ENCODE measurements around the gene CHKA.

Gene CHKA

DNA sequence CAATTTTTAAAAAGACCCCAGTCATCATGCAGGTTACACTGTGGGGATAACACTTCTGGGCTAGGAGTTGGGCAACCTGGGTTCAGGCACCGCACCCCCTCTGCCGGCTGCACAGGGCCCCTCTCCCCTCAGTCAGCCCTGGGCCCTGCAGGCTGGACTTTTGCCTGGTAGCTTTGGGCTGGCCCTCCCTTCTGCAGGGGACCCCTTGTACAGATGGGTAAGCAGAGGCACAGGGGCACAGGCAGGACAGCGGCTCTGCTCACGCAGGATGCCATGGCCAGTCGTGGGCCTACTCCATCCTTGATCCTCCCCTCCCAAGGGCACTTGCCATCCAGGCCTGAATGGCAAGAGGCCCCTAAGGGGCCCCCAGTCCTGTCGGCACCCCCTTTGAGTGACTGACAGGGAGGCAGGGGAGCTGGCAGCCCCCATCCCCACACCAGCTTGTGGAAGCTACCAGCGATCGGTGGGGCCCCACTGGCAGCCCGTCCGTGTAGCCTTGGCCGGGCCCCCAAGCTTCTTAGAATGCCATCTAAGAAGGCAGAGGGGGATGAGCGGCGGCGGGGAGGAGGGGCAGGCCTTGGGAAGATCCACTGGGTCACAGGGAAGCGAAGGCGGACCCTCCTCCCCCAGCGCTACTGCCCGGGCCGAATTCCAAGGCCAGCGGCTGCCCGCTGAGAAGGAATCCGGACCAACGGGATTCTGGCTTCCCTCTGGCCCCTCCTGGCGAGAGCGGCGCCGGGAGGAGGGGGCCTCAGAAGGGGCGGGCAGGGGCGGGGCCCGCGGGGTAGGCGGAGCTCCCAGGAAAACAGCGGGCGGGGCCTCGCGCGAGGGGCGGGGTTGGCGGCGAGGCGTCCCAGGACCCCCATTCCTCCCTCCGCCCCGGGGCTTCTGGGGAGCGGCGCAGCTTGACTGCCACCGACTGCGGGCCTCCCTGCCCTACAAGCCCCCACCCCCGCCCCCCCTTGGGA lies 6.8 kb upstream of the CHKA start:
- Histone ChIP-seq H4K8ac (ENCODE audit: low read depth, low read length) (peak overlapping the region; percentile 70), H3K4me1 (ENCODE audit: control insufficient read depth, low read depth, low read length) (peaks cover 8% of the 10 kb centered on the region), H3K9ac (ENCODE audit: low read length) (peak overlapping the region; percentile 52), H2BK120ac (ENCODE audit: low read depth, low read length) (peak overlapping the region; percentile 19), H2AK5ac (ENCODE audit: low read length) (peak overlapping the region; percentile 87), H3K56ac (ENCODE audit: low read length) (peak overlapping the region; percentile 71), H2BK5ac (ENCODE audit: low read length) (peak overlapping the region; percentile 83), H3K79me1 (ENCODE audit: low read length) (no peaks in the 10 kb centered on the region), H3K4me2 (ENCODE audit: low read length) (no peak overlapping the region), H3K4me3 (ENCODE audit: low read length) (no peak overlapping the region), H3K23ac (ENCODE audit: low read length) (no peak overlapping the region), H3K79me2 (ENCODE audit: control insufficient read depth, insufficient read depth, low read length) (no peaks in the 10 kb centered on the region), H3K27me3 (ENCODE audit: insufficient read depth, low read length, poor library complexity) (no peaks in the 10 kb centered on the region), H4K5ac (ENCODE audit: low read length) (no peak overlapping the region), H2BK15ac (replicated peaks; ENCODE audit: low read depth) (no peak overlapping the region), H3K4ac (ENCODE audit: low read depth, low read length) (peak overlapping the region; percentile 91), H3K36me3 (ENCODE audit: control insufficient read depth, insufficient read depth, low read length) (no peaks in the 10 kb centered on the region), H3K27ac (ENCODE audit: low read depth, low read length) (peak overlapping the region; percentile 94), H3K18ac (ENCODE audit: low read length) (peak overlapping the region; percentile 97)
- peak; percentile 99 for DNase-seq
- no CpG with 5 or more reads among the region's 48 CpGs for WGBS (ENCODE audit: extremely low coverage, insufficient coverage, low lambda C conversion rate)

DNA sequence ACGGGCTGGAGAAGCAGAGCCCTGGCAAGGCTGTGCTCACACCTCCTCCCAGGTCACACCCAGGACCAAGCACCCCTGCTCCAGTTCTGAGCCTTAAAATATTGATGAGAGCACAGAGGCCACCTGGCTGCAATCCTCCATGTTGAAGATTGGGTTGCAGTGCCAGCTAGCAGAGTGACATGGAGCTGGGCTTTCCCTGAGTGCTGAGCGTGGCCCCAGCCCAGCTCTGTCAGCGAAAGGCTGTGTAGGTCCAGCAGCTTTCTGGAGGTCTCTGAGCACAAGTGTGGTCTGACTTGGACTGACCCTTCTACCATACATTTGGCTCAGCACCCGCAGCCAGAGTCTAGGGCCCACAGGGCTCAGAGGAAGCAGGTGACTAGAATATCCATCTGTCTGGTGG lies 4.0 kb upstream of the CHKA start:
- Histone ChIP-seq H4K5ac (ENCODE audit: low read length) (no peak overlapping the region), H4K8ac (ENCODE audit: low read depth, low read length) (no peak overlapping the region), H3K9ac (ENCODE audit: low read length) (no peak overlapping the region), H3K79me1 (ENCODE audit: low read length) (no peaks in the 10 kb centered on the region), H3K27me3 (ENCODE audit: insufficient read depth, low read length, poor library complexity) (no peaks in the 10 kb centered on the region), H3K23ac (ENCODE audit: low read length) (no peak overlapping the region), H3K4me2 (ENCODE audit: low read length) (no peak overlapping the region), H3K79me2 (ENCODE audit: control insufficient read depth, insufficient read depth, low read length) (peaks cover 3% of the 10 kb centered on the region), H3K27ac (ENCODE audit: low read depth, low read length) (no peak overlapping the region), H3K4me3 (ENCODE audit: low read length) (no peak overlapping the region), H2BK120ac (ENCODE audit: low read depth, low read length) (no peak overlapping the region), H3K36me3 (ENCODE audit: control insufficient read depth, insufficient read depth, low read length) (no peaks in the 10 kb centered on the region), H2BK15ac (replicated peaks; ENCODE audit: low read depth) (no peak overlapping the region), H2BK5ac (ENCODE audit: low read length) (no peak overlapping the region), H3K56ac (ENCODE audit: low read length) (peak overlapping the region; percentile 30), H3K4ac (ENCODE audit: low read depth, low read length) (no peak overlapping the region), H3K18ac (ENCODE audit: low read length) (peak overlapping the region; percentile 43), H3K4me1 (ENCODE audit: control insufficient read depth, low read depth, low read length) (peaks cover 12% of the 10 kb centered on the region), H2AK5ac (ENCODE audit: low read length) (no peak overlapping the region)
- WGBS (ENCODE audit: extremely low coverage, insufficient coverage, low lambda C conversion rate), result no CpG with 5 or more reads among the region's 4 CpGs
- no peak for DNase-seq

DNA sequence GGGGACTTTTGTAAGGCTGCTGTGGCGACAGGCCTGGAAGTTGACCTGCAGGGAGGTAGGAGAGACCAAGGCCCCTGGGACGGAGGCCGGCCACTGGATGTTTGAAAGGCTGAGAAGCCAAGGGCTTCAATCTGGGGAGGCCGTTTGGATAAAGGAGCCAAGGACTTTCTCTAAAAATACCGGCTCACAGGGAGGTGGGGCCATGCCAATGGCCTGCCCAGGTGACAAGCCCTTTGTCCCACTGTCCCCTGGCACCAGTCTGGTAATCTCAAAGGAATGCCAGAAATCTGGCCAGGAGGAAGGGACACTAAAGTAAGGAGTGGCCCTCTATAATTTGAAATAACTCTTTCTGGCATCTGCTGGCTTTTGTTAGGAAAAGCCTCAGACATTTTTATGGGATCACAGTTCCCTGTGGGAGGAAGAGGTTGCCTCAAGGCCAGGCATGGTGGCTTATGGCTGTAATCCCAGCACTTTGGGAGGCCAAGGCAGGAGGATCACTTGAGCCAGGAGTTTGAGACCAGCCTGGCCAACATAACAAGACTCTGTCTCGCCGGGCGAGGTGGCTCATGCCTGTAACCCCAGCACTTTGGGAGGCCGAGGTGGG lies 1.9 kb upstream of the CHKA start:
- no peak overlapping the region for H3K9ac ChIP-seq (ENCODE audit: low read length)
- WGBS (ENCODE audit: extremely low coverage, insufficient coverage, low lambda C conversion rate), result no CpG with 5 or more reads among the region's 9 CpGs
- no peak overlapping the region for H3K4me2 ChIP-seq (ENCODE audit: low read length)
- H2AK5ac ChIP-seq (ENCODE audit: low read length), result no peak overlapping the region
- H4K8ac ChIP-seq (ENCODE audit: low read depth, low read length), result no peak overlapping the region
- peaks cover 23% of the 10 kb centered on the region for H3K79me2 ChIP-seq (ENCODE audit: control insufficient read depth, insufficient read depth, low read length)
- peak overlapping the region; percentile 26 for H3K4ac ChIP-seq (ENCODE audit: low read depth, low read length)
- H2BK15ac ChIP-seq (replicated peaks; ENCODE audit: low read depth), result no peak overlapping the region
- peak; percentile 80 for DNase-seq
- H3K18ac ChIP-seq (ENCODE audit: low read length), result peak overlapping the region; percentile 85
- no peak overlapping the region for H3K23ac ChIP-seq (ENCODE audit: low read length)
- peak overlapping the region; percentile 46 for H3K56ac ChIP-seq (ENCODE audit: low read length)
- H3K36me3 ChIP-seq (ENCODE audit: control insufficient read depth, insufficient read depth, low read length), result no peaks in the 10 kb centered on the region
- H4K5ac ChIP-seq (ENCODE audit: low read length), result no peak overlapping the region
- no peaks in the 10 kb centered on the region for H3K79me1 ChIP-seq (ENCODE audit: low read length)
- H3K27ac ChIP-seq (ENCODE audit: low read depth, low read length), result peak overlapping the region; percentile 51
- peaks cover 10% of the 10 kb centered on the region for H3K4me1 ChIP-seq (ENCODE audit: control insufficient read depth, low read depth, low read length)
- no peak overlapping the region for H3K4me3 ChIP-seq (ENCODE audit: low read length)
- H2BK5ac ChIP-seq (ENCODE audit: low read length), result peak overlapping the region; percentile 24
- H2BK120ac ChIP-seq (ENCODE audit: low read depth, low read length), result peak overlapping the region; percentile 76
- no peaks in the 10 kb centered on the region for H3K27me3 ChIP-seq (ENCODE audit: insufficient read depth, low read length, poor library complexity)

DNA sequence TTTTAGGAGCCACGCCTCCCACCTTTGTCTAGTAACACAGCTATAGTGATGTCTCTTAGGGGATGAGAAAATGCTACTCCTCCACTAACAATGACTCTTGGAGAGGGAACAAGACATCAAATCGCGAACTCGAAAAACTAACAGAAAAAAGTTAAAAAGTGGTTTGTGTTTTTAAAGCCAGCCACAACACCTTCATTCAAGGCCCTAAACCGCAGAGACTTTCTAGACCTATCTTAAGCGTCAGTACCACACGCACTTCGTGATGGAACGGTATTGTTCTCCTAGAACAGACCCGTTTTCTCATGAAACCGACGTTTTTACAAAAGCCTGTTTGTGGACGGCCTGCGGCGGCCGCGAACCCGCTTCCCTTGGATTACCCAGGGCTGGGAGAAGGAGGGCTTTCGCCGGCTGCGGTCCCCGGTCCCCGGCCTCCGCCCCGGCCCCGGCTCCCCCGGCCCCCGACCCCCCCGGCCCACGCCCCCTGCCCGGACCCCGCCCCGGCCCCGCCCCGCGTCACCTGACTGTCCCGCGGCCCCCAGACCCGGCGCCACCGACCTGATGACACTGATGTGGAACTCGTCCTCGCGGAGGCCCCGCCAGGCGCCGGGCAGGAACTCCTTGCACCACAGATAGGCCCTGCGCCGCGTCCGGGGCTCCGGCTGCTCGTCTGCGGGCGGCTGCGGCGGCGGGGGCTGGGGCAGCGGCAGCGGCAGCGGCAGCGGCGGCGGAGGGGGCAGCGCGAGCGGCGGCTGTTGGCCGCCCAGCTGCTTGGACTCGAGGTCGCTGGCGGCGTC lies 718 bp downstream of the CHKA start:
- Histone ChIP-seq H3K36me3 (ENCODE audit: control insufficient read depth, insufficient read depth, low read length) (no peaks in the 10 kb centered on the region), H3K56ac (ENCODE audit: low read length) (peak overlapping the region; percentile 87), H2BK5ac (ENCODE audit: low read length) (no peak overlapping the region), H2BK15ac (replicated peaks; ENCODE audit: low read depth) (no peak overlapping the region), H3K27me3 (ENCODE audit: insufficient read depth, low read length, poor library complexity) (no peaks in the 10 kb centered on the region), H3K4me3 (ENCODE audit: low read length) (peak overlapping the region; percentile 62), H3K18ac (ENCODE audit: low read length) (peak overlapping the region; percentile 98), H2BK120ac (ENCODE audit: low read depth, low read length) (peak overlapping the region; percentile 89), H3K4me2 (ENCODE audit: low read length) (peak overlapping the region; percentile 39), H4K8ac (ENCODE audit: low read depth, low read length) (no peak overlapping the region), H3K9ac (ENCODE audit: low read length) (peak overlapping the region; percentile 84), H2AK5ac (ENCODE audit: low read length) (no peak overlapping the region), H4K5ac (ENCODE audit: low read length) (no peak overlapping the region), H3K4me1 (ENCODE audit: control insufficient read depth, low read depth, low read length) (peaks cover 8% of the 10 kb centered on the region), H3K27ac (ENCODE audit: low read depth, low read length) (peak overlapping the region; percentile 92), H3K79me1 (ENCODE audit: low read length) (peaks cover 1% of the 10 kb centered on the region), H3K4ac (ENCODE audit: low read depth, low read length) (peak overlapping the region; percentile 99), H3K79me2 (ENCODE audit: control insufficient read depth, insufficient read depth, low read length) (peaks cover 44% of the 10 kb centered on the region), H3K23ac (ENCODE audit: low read length) (peak overlapping the region; percentile 10)
- DNase-seq, result peak; percentile 59
- no CpG with 5 or more reads among the region's 73 CpGs for WGBS (ENCODE audit: extremely low coverage, insufficient coverage, low lambda C conversion rate)

DNA sequence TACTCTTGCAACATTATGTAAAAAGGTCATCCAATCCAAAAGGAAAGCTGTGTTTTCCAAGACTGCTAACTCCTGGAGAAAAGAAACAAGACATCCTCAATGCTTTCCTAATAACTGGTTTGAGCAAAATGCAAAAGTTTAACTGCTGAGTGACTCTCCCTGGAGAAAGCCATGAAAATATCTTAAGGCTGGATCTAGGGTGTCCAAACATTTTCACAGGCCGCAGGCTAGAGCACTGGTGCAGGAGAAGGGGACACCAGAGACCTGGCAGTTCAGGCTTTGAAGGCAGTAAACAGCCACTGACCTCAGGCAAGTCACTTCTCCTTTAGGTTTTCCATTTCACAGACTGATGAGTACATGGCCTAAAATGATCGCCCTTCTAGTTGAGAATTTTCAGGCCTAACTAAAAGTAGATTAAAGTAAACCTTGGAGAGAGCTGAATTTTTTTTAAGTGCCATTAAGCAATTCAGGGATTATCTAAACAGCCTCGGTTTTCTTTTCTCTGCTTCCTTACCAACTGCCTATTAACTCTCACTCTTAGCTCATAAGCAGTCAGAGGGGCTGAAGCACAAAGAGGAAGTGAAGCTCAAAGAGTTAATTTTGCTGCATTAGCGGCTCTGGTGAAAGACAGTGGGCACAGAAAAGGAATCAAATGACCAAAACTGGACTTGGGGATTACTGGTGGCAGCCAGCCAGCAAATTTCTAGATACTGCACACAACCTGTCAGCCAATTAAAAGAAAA lies 2.3 kb downstream of the CHKA start:
- H3K56ac ChIP-seq (ENCODE audit: low read length), result peak overlapping the region; percentile 51
- no peak overlapping the region for H3K27ac ChIP-seq (ENCODE audit: low read depth, low read length)
- peaks cover 1% of the 10 kb centered on the region for H3K79me1 ChIP-seq (ENCODE audit: low read length)
- peaks cover 58% of the 10 kb centered on the region for H3K79me2 ChIP-seq (ENCODE audit: control insufficient read depth, insufficient read depth, low read length)
- no peak overlapping the region for H2BK120ac ChIP-seq (ENCODE audit: low read depth, low read length)
- DNase-seq, result no peak
- H4K5ac ChIP-seq (ENCODE audit: low read length), result no peak overlapping the region
- H3K36me3 ChIP-seq (ENCODE audit: control insufficient read depth, insufficient read depth, low read length), result no peaks in the 10 kb centered on the region
- H2BK15ac ChIP-seq (replicated peaks; ENCODE audit: low read depth), result no peak overlapping the region
- H3K4me2 ChIP-seq (ENCODE audit: low read length), result peak overlapping the region; percentile 34
- no peak overlapping the region for H4K8ac ChIP-seq (ENCODE audit: low read depth, low read length)
- no peak overlapping the region for H3K18ac ChIP-seq (ENCODE audit: low read length)
- H3K4ac ChIP-seq (ENCODE audit: low read depth, low read length), result no peak overlapping the region
- H2BK5ac ChIP-seq (ENCODE audit: low read length), result no peak overlapping the region
- no peaks in the 10 kb centered on the region for H3K27me3 ChIP-seq (ENCODE audit: insufficient read depth, low read length, poor library complexity)
- peaks cover 4% of the 10 kb centered on the region for H3K4me1 ChIP-seq (ENCODE audit: control insufficient read depth, low read depth, low read length)
- WGBS (ENCODE audit: extremely low coverage, insufficient coverage, low lambda C conversion rate), result no CpG with 5 or more reads among the region's 4 CpGs
- H3K9ac ChIP-seq (ENCODE audit: low read length), result peak overlapping the region; percentile 42
- H3K4me3 ChIP-seq (ENCODE audit: low read length), result no peak overlapping the region
- no peak overlapping the region for H2AK5ac ChIP-seq (ENCODE audit: low read length)
- no peak overlapping the region for H3K23ac ChIP-seq (ENCODE audit: low read length)

Measured in mesendoderm (in vitro differentiated cells).